Medulla oblongata (tissue), 1 donor: Measurements from ENCODE around the gene EXTL2.
A peak's percentile ranks its signal among the peaks of the same experiment; 100 is the strongest.
"Not testable (repeated sequence)": the region's sequence is repeated elsewhere in the genome, so short reads cannot be mapped to it uniquely, and the experiment has no call there.

Source experiments
- DNase-seq: peaks from one replicate; pipeline ENCODE4 v3.0.0-alpha.2; 2015; ENCODE audit errors: extremely low spot score

EXTL2 gene

DNA sequence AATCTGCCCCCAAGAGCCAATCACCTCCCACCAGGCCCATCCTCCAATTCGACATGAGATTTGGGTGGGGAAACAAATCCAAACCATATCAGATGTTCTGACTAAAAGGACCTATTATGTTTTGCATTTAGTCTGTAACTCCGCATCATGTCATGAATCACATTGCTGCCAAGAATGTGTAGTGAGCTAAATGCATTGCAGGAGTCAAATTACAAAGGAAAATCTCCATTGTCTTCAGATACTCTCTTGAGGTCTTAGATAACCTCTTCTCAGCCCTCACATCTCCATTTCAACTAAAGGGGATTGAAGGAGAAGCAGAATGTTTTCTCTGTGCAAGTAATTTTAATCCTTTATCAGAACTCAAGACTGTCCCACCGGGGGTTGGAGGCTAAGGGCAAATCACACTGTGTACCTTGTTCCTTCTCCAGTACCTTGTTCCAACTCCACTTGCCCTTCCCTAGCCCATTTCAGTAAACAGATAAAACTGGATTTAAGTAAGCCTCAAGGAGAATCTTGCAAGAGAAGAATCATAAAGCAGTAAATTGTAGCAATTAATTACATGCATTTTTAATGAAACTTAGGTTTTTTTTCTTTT, 34.1 kb downstream of the EXTL2 start:
- no peak for DNase-seq

DNA sequence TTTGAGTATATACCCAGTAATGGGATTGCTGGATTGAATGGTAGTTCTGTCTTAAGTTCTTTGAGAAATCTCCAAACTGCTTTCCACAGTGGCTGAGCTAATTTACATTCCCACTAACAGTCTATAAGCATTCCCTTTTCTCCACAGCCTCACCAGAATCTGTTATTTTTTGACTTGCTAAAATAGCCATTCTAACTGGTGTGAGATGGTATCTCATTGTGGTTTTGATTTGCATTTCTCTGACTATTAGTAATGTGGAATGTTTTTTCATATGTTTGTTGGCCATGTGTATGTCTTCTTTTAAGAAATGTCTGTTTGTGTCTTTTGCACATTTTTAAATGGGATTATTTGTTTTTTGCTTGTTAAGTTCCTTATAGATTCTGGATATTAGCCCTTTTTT, 39.5 kb downstream of the EXTL2 start:
- DNase-seq = not testable (repeated sequence)

DNA sequence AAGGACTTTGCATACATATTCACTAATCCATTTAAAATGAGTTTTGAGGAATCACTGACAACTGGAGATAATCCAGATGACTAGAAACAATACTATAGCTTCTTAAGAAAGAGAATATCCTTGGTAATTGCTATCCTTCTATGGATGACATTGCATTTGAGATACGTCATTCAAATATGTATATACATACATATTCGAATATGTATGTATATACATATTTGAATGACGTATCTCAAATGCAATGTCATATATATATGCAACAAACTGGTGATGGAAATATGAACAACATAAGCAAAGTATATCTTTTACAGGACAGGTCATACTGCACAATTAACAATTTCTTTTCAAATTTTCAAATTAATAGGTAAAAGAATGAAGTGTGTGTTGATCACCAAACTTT, 41.7 kb downstream of the EXTL2 start:
- no peak for DNase-seq

DNA sequence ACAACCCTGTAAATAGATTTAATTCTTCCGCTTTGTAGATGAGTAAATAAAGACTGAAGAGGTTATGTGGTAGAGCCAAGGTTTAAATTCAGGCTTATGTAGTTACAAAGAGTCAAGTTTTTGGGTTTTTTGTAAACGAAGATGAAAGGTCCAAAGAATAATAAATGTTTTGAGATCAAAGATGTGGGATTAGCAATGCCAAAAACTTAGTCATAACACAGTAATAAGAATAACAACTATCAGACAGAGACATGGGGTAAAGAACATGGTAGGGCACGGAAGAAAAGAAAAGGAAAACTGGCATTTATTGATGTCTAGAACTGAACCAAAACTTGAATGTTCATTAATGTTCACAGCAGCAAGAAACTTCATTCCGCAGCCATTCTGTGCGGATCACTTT, 42.9 kb downstream of the EXTL2 start:
- no peak for DNase-seq

DNA sequence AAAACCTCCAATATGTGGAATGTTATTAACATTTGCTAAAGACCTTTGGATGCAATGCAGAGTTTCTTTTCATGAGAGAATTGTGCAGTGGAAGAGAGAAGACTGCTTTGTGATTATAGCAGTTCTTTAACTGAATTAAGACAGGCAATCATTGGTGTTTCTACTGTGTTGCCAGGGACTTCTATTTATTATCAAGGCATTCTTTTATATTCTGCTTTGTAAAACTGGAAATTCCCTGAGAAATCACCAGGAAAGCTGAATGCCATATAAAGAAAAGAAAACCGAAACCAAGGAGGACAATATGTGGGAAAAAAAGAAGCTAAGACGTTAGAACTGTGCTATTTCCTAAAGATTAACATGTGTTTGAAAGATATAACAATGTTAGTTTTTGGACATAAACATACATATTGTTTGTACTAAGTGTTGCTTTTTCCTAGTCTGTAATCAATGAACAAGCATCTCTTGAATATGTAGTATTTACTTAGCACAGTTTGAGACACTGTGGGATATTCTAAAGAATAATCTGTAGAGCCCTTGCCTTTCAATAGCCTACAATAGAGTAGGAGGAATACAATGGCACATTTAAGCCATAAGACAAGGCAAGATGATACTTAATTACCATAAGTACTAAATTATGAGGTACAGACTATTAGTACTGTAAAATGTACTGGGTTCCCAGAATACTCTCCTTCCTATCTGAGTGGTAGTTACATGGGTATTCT, 47.1 kb downstream of the EXTL2 start:
- DNase-seq = peak; percentile 3

DNA sequence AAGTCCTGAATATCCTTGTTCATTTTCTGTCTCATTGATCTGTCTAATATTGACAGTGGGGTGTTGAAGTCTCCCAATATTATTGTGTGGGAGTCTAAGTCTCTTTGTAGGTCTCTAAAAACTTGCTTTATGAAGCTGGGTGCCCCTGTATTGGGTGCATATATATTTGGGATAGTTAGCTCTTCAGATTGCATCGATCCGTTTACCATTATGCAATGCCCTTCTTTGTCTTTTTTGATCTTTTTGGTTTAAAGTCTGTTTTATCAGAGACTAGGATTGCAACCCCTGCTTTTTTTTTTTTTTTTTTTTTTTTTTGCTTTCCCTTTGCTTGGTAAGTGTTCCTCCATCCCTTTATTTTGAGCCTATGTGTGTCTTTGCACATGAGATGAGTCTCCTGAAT, 51.5 kb downstream of the EXTL2 start:
- not testable (repeated sequence) for DNase-seq

DNA sequence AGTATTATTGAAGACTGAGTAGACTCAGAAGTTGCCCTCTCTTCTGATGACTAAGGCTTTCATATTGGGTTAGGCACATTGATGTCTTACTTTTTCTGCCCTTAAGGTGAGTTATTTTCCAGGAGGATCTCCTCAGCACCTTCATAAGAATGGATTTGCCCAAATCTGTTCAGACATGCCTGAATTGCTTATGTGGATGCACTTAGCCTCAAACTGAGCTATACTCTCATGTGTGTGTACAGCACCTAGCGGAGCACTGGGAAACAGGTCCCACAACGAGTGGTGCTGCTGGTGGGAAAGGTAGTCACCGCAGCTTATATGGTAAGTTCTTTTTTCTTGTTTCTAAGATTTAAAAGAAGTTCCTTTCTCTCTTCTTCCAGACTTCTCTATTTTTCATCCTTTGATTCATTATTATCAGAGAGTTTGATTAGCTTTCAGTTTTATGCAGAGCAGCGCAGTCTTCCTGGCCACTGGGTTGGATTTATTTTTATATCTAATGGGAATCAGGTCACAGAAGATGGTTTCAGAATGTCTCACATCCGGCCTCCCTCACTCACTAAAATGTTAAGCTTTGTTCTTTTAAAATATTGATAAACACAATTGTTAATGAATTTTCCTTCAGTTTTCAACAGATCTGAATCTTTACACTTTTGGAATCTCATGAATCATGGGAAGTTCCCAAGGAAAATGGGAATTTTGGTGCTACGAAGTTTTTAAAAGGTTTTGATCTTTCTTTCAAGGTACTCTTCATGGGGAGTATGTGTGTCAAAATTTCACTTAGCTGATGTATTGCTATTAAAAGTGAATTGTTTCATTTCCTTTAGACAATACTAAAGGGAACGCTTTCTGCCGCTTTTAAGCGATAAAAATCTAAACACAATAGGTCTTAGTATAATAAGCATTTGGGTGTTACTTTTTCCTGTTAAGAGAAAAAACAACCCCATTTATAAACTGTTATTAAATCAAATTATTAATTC, 58.5 kb downstream of the EXTL2 start:
- no peak for DNase-seq

DNA sequence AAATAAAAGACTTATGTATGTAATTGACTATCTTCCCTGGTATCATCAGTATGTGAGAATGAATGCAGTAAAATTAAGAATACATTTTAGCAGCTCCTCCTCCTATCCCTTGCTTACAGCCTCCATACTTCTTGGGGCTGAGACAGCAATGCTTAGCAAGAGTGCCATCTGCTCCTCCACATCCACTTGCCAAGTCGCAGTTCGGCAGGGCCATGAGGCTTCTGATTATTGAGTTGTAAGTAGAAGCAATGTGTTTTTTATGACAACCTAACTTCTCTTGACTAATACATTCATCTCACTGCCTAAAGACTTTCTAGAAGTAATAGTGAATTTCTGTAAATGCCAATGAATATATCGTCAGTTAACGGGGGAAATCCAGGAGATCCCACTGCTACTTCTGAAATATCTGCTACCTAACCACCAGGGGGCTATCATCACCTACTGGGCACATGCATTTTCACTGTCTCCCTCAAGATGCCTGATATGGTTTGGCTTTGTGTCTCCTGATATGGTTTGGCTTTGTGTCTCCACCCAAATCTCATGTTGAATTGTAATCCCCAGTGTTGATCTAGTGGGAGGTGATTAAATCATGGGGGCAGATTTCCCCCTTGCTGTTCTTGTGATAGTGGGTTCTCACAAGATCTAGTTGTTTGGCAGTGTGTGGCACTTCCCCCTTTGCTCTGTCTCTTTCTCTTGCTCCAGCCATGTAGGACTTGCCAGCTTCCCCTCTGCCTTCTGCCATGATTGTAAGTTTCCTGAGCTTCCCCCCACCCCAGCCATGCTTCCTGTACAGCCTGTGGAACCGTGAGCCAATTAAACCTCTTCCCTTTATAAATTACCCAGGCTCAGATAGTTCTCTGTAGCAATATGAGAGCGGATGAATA, 59.6 kb downstream of the EXTL2 start:
- no peak for DNase-seq

DNA sequence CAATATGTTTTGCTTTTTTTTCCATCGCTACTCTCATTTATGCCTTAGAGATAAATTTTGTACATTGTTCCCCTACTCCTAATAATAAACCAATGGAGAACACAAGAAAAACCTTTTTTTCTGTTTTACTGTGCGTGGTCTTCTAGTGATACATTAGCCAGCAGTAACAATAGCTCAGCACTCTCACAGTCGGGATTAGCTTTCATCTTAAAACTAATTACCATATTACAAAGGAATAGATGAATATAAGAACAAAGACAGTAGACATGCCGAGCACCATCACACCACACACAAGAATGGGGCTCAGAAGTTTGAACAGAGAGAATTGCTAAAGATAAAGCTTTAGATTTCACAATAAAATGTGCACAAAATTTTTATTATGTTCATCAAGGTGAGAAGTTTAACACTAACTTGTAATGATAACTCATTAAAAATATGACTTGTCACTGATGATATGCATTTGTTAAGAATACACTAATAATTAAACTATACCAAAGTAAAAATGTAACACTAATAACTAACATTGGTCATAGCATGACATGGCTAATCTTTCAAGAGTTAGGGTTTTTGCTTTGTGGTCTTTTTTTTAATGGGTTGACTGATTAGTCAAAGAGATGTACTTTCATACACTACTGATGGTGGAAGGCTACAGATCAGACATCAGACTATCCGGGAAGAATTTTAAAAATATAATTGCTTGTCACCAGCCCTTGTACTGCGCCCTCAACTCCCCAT, 61.8 kb downstream of the EXTL2 start:
- no peak for DNase-seq

DNA sequence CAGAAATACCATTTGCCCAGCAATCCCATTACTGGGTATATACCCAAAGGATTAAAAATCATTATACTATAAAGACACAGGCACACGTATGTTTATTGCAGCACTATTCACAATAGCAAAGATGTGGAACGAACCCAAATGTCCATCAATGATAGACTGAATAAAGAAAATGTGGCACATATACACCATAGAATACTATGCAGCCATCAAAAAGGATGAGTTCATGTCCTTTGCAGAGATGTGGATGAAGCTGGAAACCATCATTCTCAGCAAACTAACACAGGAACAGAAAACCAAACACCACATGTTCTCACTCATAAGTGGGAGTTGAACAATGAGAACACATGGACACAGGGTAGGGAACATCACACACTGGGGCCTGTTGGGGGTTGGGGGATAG, 69.0 kb downstream of the EXTL2 start:
- DNase-seq = not testable (repeated sequence)
